Activated T-cell treated with anti-CD3 and anti-CD28 coated beads, Interleukin-2, amount 50 U/mL, for 24 hours (primary cell): ENCODE results near the gene SHROOM4.

ENCODE experiments used
- DNase-seq: peaks from one replicate; pipeline ENCODE4 v3.0.0-alpha.2; 2020
- H3K27ac Mint-ChIP-seq: 2 replicates; pipeline ENCODE4 v1.8.0; 2020; ENCODE audit warnings: mild to moderate bottlenecking, mixed read lengths
- H3K27me3 Mint-ChIP-seq: 2 replicates; pipeline ENCODE4 v1.8.0; 2020; ENCODE audit warnings: mixed read lengths
- H3K36me3 Mint-ChIP-seq: 2 replicates; pipeline ENCODE4 v1.8.0; 2020; ENCODE audit warnings: low read depth, mixed read lengths
- H3K4me1 Mint-ChIP-seq: 2 replicates; pipeline ENCODE4 v1.8.0; 2020; ENCODE audit warnings: low read depth, mixed read lengths
- H3K4me3 Mint-ChIP-seq: 2 replicates; pipeline ENCODE4 v1.8.0; 2020; ENCODE audit warnings: mild to moderate bottlenecking, moderate library complexity, mixed read lengths
- H3K9me3 Mint-ChIP-seq: 2 replicates; pipeline ENCODE4 v1.8.0; 2020; ENCODE audit warnings: mixed read lengths

Gene SHROOM4

GRCh38 chrX:50586980-50587379 lies 227.0 kb downstream of the SHROOM4 start:
- H3K27me3 Mint-ChIP-seq = peaks cover 60% of the 10 kb centered on the region
- no peaks in the 10 kb centered on the region for H3K4me1 Mint-ChIP-seq
- no peak for DNase-seq
- no peaks in the 10 kb centered on the region for H3K9me3 Mint-ChIP-seq
- no peak overlapping the region for H3K4me3 Mint-ChIP-seq
- no peak overlapping the region for H3K27ac Mint-ChIP-seq
- no peaks in the 10 kb centered on the region for H3K36me3 Mint-ChIP-seq

GRCh38 chrX:50586407-50586806 lies 227.6 kb downstream of the SHROOM4 start:
- Mint-ChIP-seq H3K36me3 (no peaks in the 10 kb centered on the region), H3K4me1 (no peaks in the 10 kb centered on the region), H3K4me3 (no peak overlapping the region), H3K27me3 (peaks cover 62% of the 10 kb centered on the region), H3K9me3 (no peaks in the 10 kb centered on the region), H3K27ac (no peak overlapping the region)
- no peak for DNase-seq

GRCh38 chrX:50581405-50581804 lies 232.6 kb downstream of the SHROOM4 start:
- no peaks in the 10 kb centered on the region for H3K9me3 Mint-ChIP-seq
- DNase-seq = no peak
- peaks cover 64% of the 10 kb centered on the region for H3K27me3 Mint-ChIP-seq

GRCh38 chrX:50579955-50580354 lies 234.0 kb downstream of the SHROOM4 start:
- peaks cover 62% of the 10 kb centered on the region for H3K27me3 Mint-ChIP-seq
- no peak for DNase-seq

More at GRCh38 chrX:50581405-50581804, 232.6 kb downstream of the SHROOM4 start:
- Mint-ChIP-seq H3K36me3 (no peaks in the 10 kb centered on the region), H3K4me3 (no peak overlapping the region), H3K27ac (no peak overlapping the region), H3K4me1 (no peaks in the 10 kb centered on the region)

GRCh38 chrX:50577326-50577725 lies 236.7 kb downstream of the SHROOM4 start:
- peaks cover 50% of the 10 kb centered on the region for H3K27me3 Mint-ChIP-seq
- H3K4me1 Mint-ChIP-seq = no peaks in the 10 kb centered on the region
- no peak overlapping the region for H3K27ac Mint-ChIP-seq
- H3K4me3 Mint-ChIP-seq = no peak overlapping the region
- no peaks in the 10 kb centered on the region for H3K36me3 Mint-ChIP-seq
- no peaks in the 10 kb centered on the region for H3K9me3 Mint-ChIP-seq
- DNase-seq = no peak

More at GRCh38 chrX:50579955-50580354, 234.0 kb downstream of the SHROOM4 start:
- Mint-ChIP-seq H3K9me3 (no peaks in the 10 kb centered on the region), H3K4me1 (no peaks in the 10 kb centered on the region), H3K36me3 (no peaks in the 10 kb centered on the region), H3K4me3 (no peak overlapping the region), H3K27ac (no peak overlapping the region)

GRCh38 chrX:50567636-50568035 lies 246.4 kb downstream of the SHROOM4 start:
- Mint-ChIP-seq H3K4me3 (no peak overlapping the region), H3K9me3 (no peaks in the 10 kb centered on the region), H3K4me1 (no peaks in the 10 kb centered on the region), H3K36me3 (no peaks in the 10 kb centered on the region), H3K27ac (no peak overlapping the region), H3K27me3 (peaks cover 18% of the 10 kb centered on the region)
- DNase-seq = no peak

GRCh38 chrX:50565718-50566117 lies 248.3 kb downstream of the SHROOM4 start:
- H3K27ac Mint-ChIP-seq = no peak overlapping the region
- no peaks in the 10 kb centered on the region for H3K36me3 Mint-ChIP-seq
- no peaks in the 10 kb centered on the region for H3K4me1 Mint-ChIP-seq
- peaks cover 33% of the 10 kb centered on the region for H3K27me3 Mint-ChIP-seq
- DNase-seq = no peak
- H3K9me3 Mint-ChIP-seq = no peaks in the 10 kb centered on the region
- H3K4me3 Mint-ChIP-seq = no peak overlapping the region
